ENCODE data around the gene ACSL4.

ACSL4 gene

GRCh38 chrX:109716431-109717028 is 16.5 kb downstream of the ACSL4 start:
- DNase-seq (ENCODE audit: low spot score) = no peak
- no peak overlapping the region for H3K27ac ChIP-seq
- ChIA-PET CTCF (no interaction called here), POLR2A (ENCODE audit: low non-redundant PET) (no interaction called here)
- TF ChIP-seq CTCF (conservative IDR thresholded peaks at IDR 0.05; ENCODE audit: low read depth) = no peak

GRCh38 chrX:109714340-109714958 is 18.6 kb downstream of the ACSL4 start:
- POLR2A ChIA-PET (ENCODE audit: low non-redundant PET) = no interaction called here
- no peak overlapping the region for H3K27ac ChIP-seq

GRCh38 chrX:109710181-109710580 is 22.9 kb downstream of the ACSL4 start:
- CTCF ChIA-PET = interaction anchor here (0.6 kb wide), 1 partner anchor 25 kb away, joined by 5 read pairs; no protein-coding TSS in a partner anchor
- peak overlapping the region; percentile 70 for H3K27ac ChIP-seq
- no peak for DNase-seq (ENCODE audit: low spot score)
- TF ChIP-seq CTCF (conservative IDR thresholded peaks at IDR 0.05; ENCODE audit: low read depth) = no peak
- POLR2A ChIA-PET (ENCODE audit: low non-redundant PET) = no interaction called here

More at GRCh38 chrX:109714340-109714958, 18.6 kb downstream of the ACSL4 start:
- TF ChIP-seq CTCF (conservative IDR thresholded peaks at IDR 0.05; ENCODE audit: low read depth) = no peak
- DNase-seq (ENCODE audit: low spot score) = peak; percentile 18
- CTCF ChIA-PET = interaction anchor here (0.7 to 2.3 kb wide), 3 partner anchors 141 to 176 kb away, joined by 3 to 11 read pairs (median 8); no protein-coding TSS in a partner anchor

GRCh38 chrX:109709129-109709631 is 23.9 kb downstream of the ACSL4 start:
- H3K27ac ChIP-seq = peak overlapping the region; percentile 70
- DNase-seq (ENCODE audit: low spot score) = peak; percentile 9
- TF ChIP-seq CTCF (conservative IDR thresholded peaks at IDR 0.05; ENCODE audit: low read depth) = no peak

GRCh38 chrX:109707720-109708119 is 25.3 kb downstream of the ACSL4 start:
- POLR2A ChIA-PET (ENCODE audit: low non-redundant PET) = no interaction called here
- no peak overlapping the region for H3K27ac ChIP-seq
- CTCF ChIA-PET = no interaction called here
- no peak for TF ChIP-seq CTCF (conservative IDR thresholded peaks at IDR 0.05; ENCODE audit: low read depth)
- no peak for DNase-seq (ENCODE audit: low spot score)

More at GRCh38 chrX:109709129-109709631, 23.9 kb downstream of the ACSL4 start:
- CTCF ChIA-PET = no interaction called here
- POLR2A ChIA-PET (ENCODE audit: low non-redundant PET) = no interaction called here

GRCh38 chrX:109707319-109707718 is 25.7 kb downstream of the ACSL4 start:
- ChIA-PET CTCF (no interaction called here), POLR2A (ENCODE audit: low non-redundant PET) (no interaction called here)
- H3K27ac ChIP-seq = no peak overlapping the region
- no peak for TF ChIP-seq CTCF (conservative IDR thresholded peaks at IDR 0.05; ENCODE audit: low read depth)
- no peak for DNase-seq (ENCODE audit: low spot score)
